Heart left ventricle (tissue), 13 donors: ENCODE measurements around the gene PLEKHA1.

Source experiments
- POLR2A ChIP-seq, 2 donors: fragments of 450-650 bp; IDR thresholded peaks; one replicate each; pipeline ENCODE4 v1.6.1; 2017; ENCODE audit warnings: antibody characterized with exemption in 2 of 2, mild to moderate bottlenecking in 2 of 2, moderate library complexity in 2 of 2
- TF ChIP-seq, protein P1 (sequence below), 12 donors: fragments of 200-600 bp; sonication (generic) in 4 of 12; IDR thresholded peaks; one replicate each; pipeline versions ENCODE4 v1.5.0 to v1.8.0; 2018 to 2022; ENCODE audit warnings: antibody characterized with exemption in 12 of 12, mild to moderate bottlenecking in 5 of 12
- donor health status: ischemic (EF 13 %, LVEDD 7.1; RV severe dilation, severe dysfunction).
- donor health status: DM: no; HTN: yes; CAD: no.
- donor health status: DM: no; HTN: no; CAD: no.
- donor health status: ischemic (EF 25% LVEDD 6.9; RV normal size, moderate dysfunction).
- donor health status: ischemic (EF 25% LVEDD 5.7; RV mildly dilated, moderate dysfunction).
- donor health status: ischemic (EF 35%, LVEDD 5.7; RV mildly dilated, moderate dysfunction).
- donor health status: nonischemic (EF 11% LVEDD 7.7; RV severe dilation, severe dysfunction).
- donor health status: DM: yes; HTN: yes; CAD: no.
- donor health status: PGD.
- donor health status: ischemic (EF 29% LVEDD 5.4; RV normal size, mild dysfunction).
- donor health status: nonischemic (EF 23%, LVEDD 6.1; RV moderate dilation, normal function).

DNA sequence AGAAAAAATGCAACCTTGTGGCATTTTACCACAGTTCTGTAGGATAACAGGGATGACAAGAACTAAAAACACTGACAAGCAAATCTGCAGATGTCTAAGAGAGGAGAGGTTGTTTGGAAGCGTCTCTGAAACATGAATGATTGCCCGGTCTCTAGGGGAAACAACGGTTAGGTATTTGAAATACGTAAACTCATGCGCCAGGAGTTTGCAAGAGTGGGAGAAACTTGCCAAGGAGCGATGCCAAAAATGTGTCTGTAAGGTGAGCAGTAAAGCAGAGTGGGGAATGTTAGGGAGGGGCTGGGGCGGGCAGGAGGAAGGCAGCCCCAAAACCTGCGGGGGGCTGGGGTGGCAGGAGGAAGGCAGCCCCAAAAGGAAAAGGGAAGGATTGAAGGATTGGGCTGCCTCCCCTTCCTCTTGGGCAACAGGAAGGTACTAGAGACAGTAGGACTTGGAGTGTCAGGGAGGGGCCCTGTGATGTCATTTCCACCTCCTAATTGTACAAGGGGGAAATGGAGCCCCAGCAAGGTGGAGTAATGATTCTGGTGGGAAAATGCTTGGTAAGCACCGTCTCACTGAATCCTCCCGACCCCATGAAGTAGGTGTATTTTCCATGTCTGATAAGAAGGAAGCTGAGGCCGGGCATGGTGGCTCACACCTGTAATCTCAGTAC is 33.2 kb upstream of the PLEKHA1 start:
- TF ChIP-seq, protein P1, sequence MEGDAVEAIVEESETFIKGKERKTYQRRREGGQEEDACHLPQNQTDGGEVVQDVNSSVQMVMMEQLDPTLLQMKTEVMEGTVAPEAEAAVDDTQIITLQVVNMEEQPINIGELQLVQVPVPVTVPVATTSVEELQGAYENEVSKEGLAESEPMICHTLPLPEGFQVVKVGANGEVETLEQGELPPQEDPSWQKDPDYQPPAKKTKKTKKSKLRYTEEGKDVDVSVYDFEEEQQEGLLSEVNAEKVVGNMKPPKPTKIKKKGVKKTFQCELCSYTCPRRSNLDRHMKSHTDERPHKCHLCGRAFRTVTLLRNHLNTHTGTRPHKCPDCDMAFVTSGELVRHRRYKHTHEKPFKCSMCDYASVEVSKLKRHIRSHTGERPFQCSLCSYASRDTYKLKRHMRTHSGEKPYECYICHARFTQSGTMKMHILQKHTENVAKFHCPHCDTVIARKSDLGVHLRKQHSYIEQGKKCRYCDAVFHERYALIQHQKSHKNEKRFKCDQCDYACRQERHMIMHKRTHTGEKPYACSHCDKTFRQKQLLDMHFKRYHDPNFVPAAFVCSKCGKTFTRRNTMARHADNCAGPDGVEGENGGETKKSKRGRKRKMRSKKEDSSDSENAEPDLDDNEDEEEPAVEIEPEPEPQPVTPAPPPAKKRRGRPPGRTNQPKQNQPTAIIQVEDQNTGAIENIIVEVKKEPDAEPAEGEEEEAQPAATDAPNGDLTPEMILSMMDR (IDR thresholded peaks at IDR 0.05), result no peak
- TF ChIP-seq POLR2A (IDR thresholded peaks at IDR 0.05), result no peak
